ENCODE results near the gene CLCN2.

CLCN2 gene

DNA sequence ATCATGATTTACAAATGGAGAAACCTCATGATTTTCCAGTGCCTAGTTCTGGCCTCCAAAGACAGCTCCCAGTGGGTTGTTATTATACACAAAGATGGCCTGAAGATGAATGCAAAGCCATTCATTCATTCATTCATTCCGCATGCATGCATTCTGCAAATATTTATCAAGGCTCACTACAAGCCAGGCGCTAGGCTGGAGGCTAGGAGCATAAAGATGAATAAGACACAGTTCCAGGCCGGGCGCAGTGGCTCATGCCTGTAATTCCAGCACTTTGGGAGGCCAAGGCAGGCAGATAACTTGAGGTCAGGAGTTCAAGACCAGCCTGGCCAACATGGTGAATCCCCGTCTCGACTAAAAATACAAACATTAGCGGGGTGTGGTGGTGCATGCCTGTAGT is 64.8 kb downstream of the CLCN2 start:
- no peak for DNase-seq (ENCODE audit: low read depth)

All from stimulated activated CD8-positive, alpha-beta memory T cell treated with anti-CD3 and anti-CD28 coated beads, Interleukin-4, amount 100 ng/mL, for 24 hours (primary cell).